Liver (tissue), 9 donors: Measurements from ENCODE around the gene ITLN1. TPM values are rescaled to one million over a fixed set of nuclear protein-coding genes. Genes with fewer than 3 reads are reported as not detected.

Source experiments
- DNase-seq: peaks from one replicate; pipeline ENCODE4 v3.0.0-alpha.2; 2017; ENCODE audit warnings: low spot score
- H3K27ac ChIP-seq, 2 donors: one replicate each; pipeline ENCODE4 v1.7.0; 2013; ENCODE audit warnings: inconsistent platforms in 2 of 2, low read length in 2 of 2, control low read depth in 1 of 2, low read depth in 1 of 2, mild to moderate bottlenecking in 1 of 2
- H3K27me3 ChIP-seq, 4 donors: one replicate each; pipeline versions ENCODE4 v1.6.1 to v1.7.0; 2013; ENCODE audit warnings: low read length in 3 of 4, inconsistent platforms in 1 of 4, mild to moderate bottlenecking in 1 of 4, moderate library complexity in 1 of 4; ENCODE audit not compliant: control insufficient read depth in 4 of 4, insufficient read depth in 4 of 4
- H3K36me3 ChIP-seq, 4 donors: one replicate each; pipeline versions ENCODE4 v1.6.1 to v1.7.0; 2013; ENCODE audit warnings: low read length in 3 of 4, mild to moderate bottlenecking in 3 of 4, low read depth in 1 of 4, moderate library complexity in 1 of 4; ENCODE audit not compliant: control insufficient read depth in 4 of 4, insufficient read depth in 3 of 4
- H3K4me1 ChIP-seq, 4 donors: one replicate each; pipeline versions ENCODE4 v1.6.1 to v1.7.0; 2013; ENCODE audit warnings: low read length in 3 of 4, mild to moderate bottlenecking in 3 of 4, moderate library complexity in 1 of 4; ENCODE audit not compliant: control insufficient read depth in 4 of 4, insufficient read depth in 4 of 4
- H3K4me3 ChIP-seq, 3 donors: one replicate each; pipeline versions ENCODE4 v1.6.1 to v1.7.0; 2013; ENCODE audit warnings: low read length in 3 of 3, control low read depth in 1 of 3, low read depth in 1 of 3, mild to moderate bottlenecking in 1 of 3
- H3K9ac ChIP-seq, 2 donors: one replicate each; pipeline ENCODE4 v1.7.0; 2013; ENCODE audit warnings: low read length in 2 of 2, mild to moderate bottlenecking in 2 of 2, moderate library complexity in 2 of 2, control low read depth in 1 of 2, low read depth in 1 of 2
- H3K9me3 ChIP-seq, 4 donors: one replicate each; pipeline versions ENCODE4 v1.6.1 to v1.7.0; 2013; ENCODE audit warnings: low read length in 3 of 4; ENCODE audit not compliant: control insufficient read depth in 4 of 4
- EGR1 ChIP-seq, 2 donors: IDR thresholded peaks; 2 replicates each; pipeline ENCODE4 v1.6.1; 2016 to 2018; ENCODE audit warnings: antibody characterized with exemption in 2 of 2, low read depth in 2 of 2
- FOXA1 ChIP-seq: IDR thresholded peaks from 2 replicates; pipeline ENCODE4 v1.6.1; 2016; ENCODE audit warnings: antibody characterized with exemption
- FOXA2 ChIP-seq: IDR thresholded peaks from 2 replicates; pipeline ENCODE4 v1.6.1; 2016; ENCODE audit warnings: antibody characterized with exemption
- GABPA ChIP-seq, 2 donors: IDR thresholded peaks in 1 of 2; conservative IDR thresholded peaks in 1 of 2; 2 replicates each; pipeline ENCODE4 v1.6.1; 2016; ENCODE audit warnings: antibody characterized with exemption in 2 of 2, mild to moderate bottlenecking in 1 of 2, moderate library complexity in 1 of 2
- JUND ChIP-seq, 2 donors: IDR thresholded peaks; 2 replicates each; pipeline ENCODE4 v1.6.1; 2016; ENCODE audit warnings: antibody characterized with exemption in 2 of 2
- RAD21 ChIP-seq, 2 donors: IDR thresholded peaks; 2 replicates each; pipeline ENCODE4 v1.6.1; 2016; ENCODE audit warnings: antibody characterized with exemption in 2 of 2, mild to moderate bottlenecking in 2 of 2
- RXRA ChIP-seq, 2 donors: IDR thresholded peaks; 2 replicates each; pipeline ENCODE4 v1.6.1; 2017 to 2018; ENCODE audit warnings: antibody characterized with exemption in 2 of 2, mild to moderate bottlenecking in 1 of 2
- SP1 ChIP-seq: IDR thresholded peaks from 2 replicates; pipeline ENCODE4 v1.6.1; 2018; ENCODE audit warnings: antibody characterized with exemption, mild to moderate bottlenecking
- YY1 ChIP-seq: IDR thresholded peaks from 2 replicates; pipeline ENCODE4 v1.6.1; 2016; ENCODE audit warnings: antibody characterized with exemption, mild to moderate bottlenecking
- WGBS: extraction: QIAGEN DNeasy Blood & Tissue Kit; methylation state at CpG from one replicate; pipeline ENCODE4 v1.1.7; 2013; 5-methylcytosine and 5-hydroxymethylcytosine counted together
- polyA plus RNA-seq, 2 donors: library from polyadenylated mRNA; stranded (reverse) in 1 of 2; unstranded in 1 of 2; fragments of 200-250 nt in 1 of 2; fragments of >200 nt in 1 of 2; fragmentation: Nextera tagmentation in 1 of 2; extraction: Ambion mirVana in 1 of 2; gene quantifications; one replicate each; pipeline versions ENCODE4 v1.2.1 to v1.2.3, GENCODE V29; 2013 to 2015
- total RNA-seq, 2 donors: library from RNA; depleted of rRNA; stranded (reverse); fragments of >200 nt; gene quantifications; one replicate each; pipeline ENCODE4 v1.2.3, GENCODE V29; 2014
- TF ChIP-seq, protein P1 (sequence below): IDR thresholded peaks from 2 replicates; pipeline ENCODE4 v1.6.1; 2016; ENCODE audit warnings: antibody characterized with exemption
- TF ChIP-seq, protein P2 (sequence below): IDR thresholded peaks from 2 replicates; pipeline ENCODE4 v1.6.1; 2016; ENCODE audit warnings: antibody characterized with exemption
- TF ChIP-seq, protein P3 (sequence below): fragments of 150-350 bp; IDR thresholded peaks from 2 replicates; pipeline ENCODE4 v1.5.1; 2017; ENCODE audit warnings: improper control_type of control experiment, low read depth, low read length; ENCODE audit not compliant: missing input control
- TF ChIP-seq, protein P4 (sequence below): IDR thresholded peaks from 2 replicates; pipeline ENCODE4 v1.6.1; 2016; ENCODE audit warnings: antibody characterized with exemption
- donor health status: healthy.
- donor health status: healthy.
- donor health status: healthy.
- donor health status: healthy.
- donor health status: healthy.

ITLN1 gene
- total and polyA plus RNA-seq, 4 donors, result 3.7 to 13.4 (median 5.5) TPM

DNA sequence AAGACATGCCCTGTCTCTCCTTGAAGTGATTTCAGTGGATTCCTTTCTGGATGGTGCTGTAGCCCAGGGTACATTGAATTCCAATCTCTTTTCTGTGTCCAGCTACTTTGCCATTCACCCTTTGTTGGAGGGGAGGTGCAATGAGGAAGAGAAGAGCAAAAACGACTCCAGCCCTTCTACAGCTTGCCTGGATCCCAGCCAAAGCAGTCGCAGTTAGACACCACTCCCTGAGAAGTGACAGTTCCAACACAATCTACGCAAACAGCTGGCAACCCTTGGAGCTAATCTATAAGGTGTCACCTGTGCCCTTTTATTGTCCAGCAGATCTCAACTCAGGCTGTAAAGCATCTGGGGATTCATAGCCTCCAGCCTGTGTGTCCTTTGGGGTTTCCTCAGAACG, 26.9 kb downstream of the ITLN1 start:
- Histone ChIP-seq H3K4me1 (peaks cover 0 to 8% (median 8%) of the 10 kb centered on the region in 4 donors), H3K36me3 (no peaks in the 10 kb centered on the region), H3K4me3 (no peak overlapping the region), H3K27ac (no peak overlapping the region), H3K27me3 (no peaks in the 10 kb centered on the region), H3K9ac (no peak overlapping the region), H3K9me3 (no peaks in the 10 kb centered on the region)
- 52% methylated on average over 4 of the region's 4 CpGs for WGBS
- peak; percentile 81 for DNase-seq
- TF ChIP-seq, protein P1, sequence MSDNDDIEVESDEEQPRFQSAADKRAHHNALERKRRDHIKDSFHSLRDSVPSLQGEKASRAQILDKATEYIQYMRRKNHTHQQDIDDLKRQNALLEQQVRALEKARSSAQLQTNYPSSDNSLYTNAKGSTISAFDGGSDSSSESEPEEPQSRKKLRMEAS, result no peak
- TF ChIP-seq SP1 (no peak), RAD21 (IDR thresholded peaks at IDR 0.05) (no peak), EGR1 (IDR thresholded peaks at IDR 0.05; ENCODE audit: low read depth in 2 of 2) (no peak), JUND (IDR thresholded peaks at IDR 0.05) (no peak), FOXA2 (no peak), YY1 (no peak), GABPA (IDR thresholded peaks at IDR 0.05 in 1 of 2, conservative IDR thresholded peaks at IDR 0.05 in 1 of 2) (no peak), RXRA (IDR thresholded peaks at IDR 0.05) (no peak)
- TF ChIP-seq, protein P2, sequence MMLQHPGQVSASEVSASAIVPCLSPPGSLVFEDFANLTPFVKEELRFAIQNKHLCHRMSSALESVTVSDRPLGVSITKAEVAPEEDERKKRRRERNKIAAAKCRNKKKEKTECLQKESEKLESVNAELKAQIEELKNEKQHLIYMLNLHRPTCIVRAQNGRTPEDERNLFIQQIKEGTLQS, result no peak
- TF ChIP-seq, protein P3, sequence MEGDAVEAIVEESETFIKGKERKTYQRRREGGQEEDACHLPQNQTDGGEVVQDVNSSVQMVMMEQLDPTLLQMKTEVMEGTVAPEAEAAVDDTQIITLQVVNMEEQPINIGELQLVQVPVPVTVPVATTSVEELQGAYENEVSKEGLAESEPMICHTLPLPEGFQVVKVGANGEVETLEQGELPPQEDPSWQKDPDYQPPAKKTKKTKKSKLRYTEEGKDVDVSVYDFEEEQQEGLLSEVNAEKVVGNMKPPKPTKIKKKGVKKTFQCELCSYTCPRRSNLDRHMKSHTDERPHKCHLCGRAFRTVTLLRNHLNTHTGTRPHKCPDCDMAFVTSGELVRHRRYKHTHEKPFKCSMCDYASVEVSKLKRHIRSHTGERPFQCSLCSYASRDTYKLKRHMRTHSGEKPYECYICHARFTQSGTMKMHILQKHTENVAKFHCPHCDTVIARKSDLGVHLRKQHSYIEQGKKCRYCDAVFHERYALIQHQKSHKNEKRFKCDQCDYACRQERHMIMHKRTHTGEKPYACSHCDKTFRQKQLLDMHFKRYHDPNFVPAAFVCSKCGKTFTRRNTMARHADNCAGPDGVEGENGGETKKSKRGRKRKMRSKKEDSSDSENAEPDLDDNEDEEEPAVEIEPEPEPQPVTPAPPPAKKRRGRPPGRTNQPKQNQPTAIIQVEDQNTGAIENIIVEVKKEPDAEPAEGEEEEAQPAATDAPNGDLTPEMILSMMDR, result no peak
- TF ChIP-seq, protein P4, sequence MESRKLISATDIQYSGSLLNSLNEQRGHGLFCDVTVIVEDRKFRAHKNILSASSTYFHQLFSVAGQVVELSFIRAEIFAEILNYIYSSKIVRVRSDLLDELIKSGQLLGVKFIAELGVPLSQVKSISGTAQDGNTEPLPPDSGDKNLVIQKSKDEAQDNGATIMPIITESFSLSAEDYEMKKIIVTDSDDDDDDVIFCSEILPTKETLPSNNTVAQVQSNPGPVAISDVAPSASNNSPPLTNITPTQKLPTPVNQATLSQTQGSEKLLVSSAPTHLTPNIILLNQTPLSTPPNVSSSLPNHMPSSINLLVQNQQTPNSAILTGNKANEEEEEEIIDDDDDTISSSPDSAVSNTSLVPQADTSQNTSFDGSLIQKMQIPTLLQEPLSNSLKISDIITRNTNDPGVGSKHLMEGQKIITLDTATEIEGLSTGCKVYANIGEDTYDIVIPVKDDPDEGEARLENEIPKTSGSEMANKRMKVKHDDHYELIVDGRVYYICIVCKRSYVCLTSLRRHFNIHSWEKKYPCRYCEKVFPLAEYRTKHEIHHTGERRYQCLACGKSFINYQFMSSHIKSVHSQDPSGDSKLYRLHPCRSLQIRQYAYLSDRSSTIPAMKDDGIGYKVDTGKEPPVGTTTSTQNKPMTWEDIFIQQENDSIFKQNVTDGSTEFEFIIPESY, result no peak

DNA sequence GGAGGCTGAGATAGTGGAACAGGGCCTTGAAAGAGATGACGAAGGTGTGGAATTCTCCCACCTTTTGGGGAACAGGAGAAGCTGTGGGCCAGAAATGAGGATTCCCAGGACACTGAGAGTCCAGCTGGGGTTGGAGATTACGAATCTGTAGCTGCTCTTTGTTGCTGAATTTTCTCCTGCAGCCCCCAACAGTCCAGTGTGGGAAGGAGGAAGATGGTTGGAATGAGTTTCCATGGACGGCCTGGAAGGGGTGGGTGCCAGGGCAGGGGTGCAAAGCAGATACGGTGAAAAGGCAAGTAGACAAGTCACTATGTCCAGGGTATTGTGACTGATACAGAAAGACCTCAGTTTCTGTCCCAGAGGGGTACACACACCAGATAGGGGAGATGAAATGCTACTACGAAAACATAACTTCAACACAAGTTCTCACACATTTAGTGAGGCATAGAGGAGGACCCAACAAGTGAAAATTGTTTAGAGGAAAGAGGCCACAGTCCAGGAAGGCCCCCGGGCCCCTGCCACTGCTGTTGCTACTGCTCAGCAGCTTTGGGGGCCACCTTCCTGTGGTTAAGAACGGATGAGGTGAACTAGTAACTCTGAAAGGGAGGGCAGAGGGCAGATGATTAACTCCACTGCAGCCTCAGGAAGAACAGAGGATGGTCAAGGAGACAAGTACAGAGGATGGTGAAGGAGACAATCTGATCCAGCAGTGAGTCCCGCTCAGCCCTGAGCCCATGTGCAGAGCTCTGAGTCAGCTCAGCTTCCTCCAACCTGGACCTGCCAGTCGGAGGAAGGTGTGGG, 29.6 kb downstream of the ITLN1 start:
- Histone ChIP-seq H3K36me3 (no peaks in the 10 kb centered on the region), H3K4me3 (no peak overlapping the region), H3K27ac (no peak overlapping the region), H3K9ac (no peak overlapping the region), H3K9me3 (no peaks in the 10 kb centered on the region), H3K27me3 (no peaks in the 10 kb centered on the region), H3K4me1 (no peaks in the 10 kb centered on the region)
- TF ChIP-seq FOXA1 (no peak), RAD21 (IDR thresholded peaks at IDR 0.05) (no peak)
- DNase-seq, result no peak
- 76% methylated on average over 9 of the region's 9 CpGs for WGBS

DNA sequence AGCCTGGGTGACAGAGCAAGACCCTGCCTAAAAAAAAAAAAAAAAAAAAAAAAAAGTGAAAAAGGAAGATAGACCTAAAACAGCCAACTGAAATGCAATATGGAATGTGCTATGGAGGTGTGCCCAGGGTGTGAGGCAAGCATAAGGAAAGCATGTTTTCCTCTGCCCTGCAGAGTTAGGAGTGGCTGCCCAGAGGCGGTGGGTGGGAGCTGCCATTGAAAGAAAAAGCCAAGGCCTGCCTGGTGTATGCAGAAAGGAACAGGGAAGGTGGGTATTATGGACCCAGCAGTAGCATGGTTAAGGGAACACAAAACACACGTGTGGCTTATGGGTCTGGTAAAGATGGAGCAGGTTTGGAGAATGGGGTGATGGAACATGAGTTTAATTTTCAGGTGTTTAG, 31.2 kb downstream of the ITLN1 start:
- WGBS, result 92% methylated on average over 2 of the region's 2 CpGs
- H3K36me3 ChIP-seq, result no peaks in the 10 kb centered on the region
- no peaks in the 10 kb centered on the region for H3K4me1 ChIP-seq
- H3K9ac ChIP-seq, result no peak overlapping the region
- no peak overlapping the region for H3K27ac ChIP-seq
- no peak overlapping the region for H3K4me3 ChIP-seq
- no peak for DNase-seq
- H3K27me3 ChIP-seq, result no peaks in the 10 kb centered on the region
- H3K9me3 ChIP-seq, result no peaks in the 10 kb centered on the region
- TF ChIP-seq SP1, result no peak
